Erythroblast (primary cell): ENCODE measurements around the gene IRS2.

ENCODE experiments used
- GATA1 ChIP-seq: IDR thresholded peaks from 2 replicates; pipeline ENCODE4 v1.6.1; 2011; ENCODE audit warnings: low read depth, mild to moderate bottlenecking, control low read depth, low read length, moderate library complexity
- POLR2A ChIP-seq: IDR thresholded peaks from 2 replicates; pipeline ENCODE4 v1.6.1; 2011; ENCODE audit warnings: mild to moderate bottlenecking, low read length

GRCh38 chr13:109751477-109751876 lies 34.9 kb downstream of the IRS2 start:
- TF ChIP-seq POLR2A (no peak), GATA1 (no peak)
